ENCODE data around the gene KRTAP22-2.

The KRTAP22-2 gene

DNA sequence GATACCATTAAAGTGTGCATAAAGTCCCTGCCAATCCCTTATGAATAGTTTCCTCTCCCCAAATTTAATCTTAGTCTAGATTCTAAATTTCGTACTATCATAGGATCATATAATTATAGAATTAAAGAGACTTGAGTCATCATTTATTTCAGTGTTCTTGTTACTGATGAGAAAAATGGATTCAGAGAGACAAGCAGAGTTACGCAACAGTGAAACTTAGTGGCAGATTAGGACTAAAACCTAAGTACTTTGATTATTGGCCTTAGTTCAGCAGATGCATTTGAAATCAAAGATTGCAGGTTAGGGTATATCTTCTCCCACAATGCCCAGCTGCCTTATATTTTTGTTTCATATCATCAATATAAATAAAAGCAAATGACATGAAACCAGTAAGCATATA, 28.2 kb downstream of the KRTAP22-2 start:
- no peak for DNase-seq

DNA sequence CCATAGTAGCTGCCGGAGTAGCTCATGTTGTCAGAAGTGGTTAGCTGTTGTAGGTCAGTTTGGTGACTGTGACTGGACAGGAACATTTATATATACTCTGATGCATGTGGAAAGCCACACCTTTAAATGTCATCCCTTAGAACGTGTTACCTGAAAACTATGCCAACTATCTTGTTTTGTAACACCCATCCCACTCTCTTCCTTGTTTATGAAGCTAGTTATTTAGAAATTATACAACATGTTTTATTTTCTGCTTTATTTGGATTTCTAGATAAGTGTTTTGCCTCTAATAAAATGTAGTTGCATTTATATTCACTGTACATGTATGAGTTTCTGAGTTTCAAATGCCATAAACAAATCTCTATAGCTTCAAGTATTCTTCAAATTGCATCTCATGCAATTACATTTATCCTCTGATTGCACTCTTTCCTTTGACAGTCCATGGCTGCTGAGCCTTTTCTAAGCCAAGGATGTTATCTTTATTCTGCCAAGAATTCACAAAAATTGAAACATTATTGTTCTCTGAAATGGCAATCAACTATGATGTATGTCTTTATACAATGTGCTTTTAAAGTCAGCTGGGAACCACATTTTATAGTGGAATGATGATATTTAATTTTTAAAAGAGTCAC, 28.8 kb downstream of the KRTAP22-2 start, which contains the start of gene KRTAP19-7:
KRTAP19-7 (minus strand) TSS at position 51 of the 632 bp plus-strand sequence; CDS start at position 26, 25 bp downstream.
- DNase-seq, result no peak

- no peak for DNase-seq
Measured at GRCh38 chr21:30555095-30555494, 35.1 kb downstream of the KRTAP22-2 start.

DNA sequence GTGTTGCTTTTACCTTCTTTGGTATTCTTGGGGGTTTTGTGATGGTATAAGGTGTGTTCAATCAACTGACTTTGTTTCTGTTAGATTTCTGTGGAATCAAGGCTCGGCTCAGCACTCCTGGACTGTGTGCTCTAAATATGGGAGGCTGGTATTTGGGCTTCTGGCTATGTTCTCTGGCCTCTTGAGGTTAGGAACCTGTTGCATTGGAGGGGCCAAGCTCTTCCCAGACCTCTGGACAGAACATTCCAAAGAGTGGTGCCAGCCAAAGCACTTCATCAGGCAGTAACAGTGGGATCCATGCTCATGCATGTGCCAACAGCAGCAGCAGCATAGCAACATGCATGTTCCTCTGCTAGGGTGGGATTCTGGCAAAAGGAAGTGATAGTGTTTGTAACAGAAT, 37.4 kb downstream of the KRTAP22-2 start:
- no peak for DNase-seq

DNA sequence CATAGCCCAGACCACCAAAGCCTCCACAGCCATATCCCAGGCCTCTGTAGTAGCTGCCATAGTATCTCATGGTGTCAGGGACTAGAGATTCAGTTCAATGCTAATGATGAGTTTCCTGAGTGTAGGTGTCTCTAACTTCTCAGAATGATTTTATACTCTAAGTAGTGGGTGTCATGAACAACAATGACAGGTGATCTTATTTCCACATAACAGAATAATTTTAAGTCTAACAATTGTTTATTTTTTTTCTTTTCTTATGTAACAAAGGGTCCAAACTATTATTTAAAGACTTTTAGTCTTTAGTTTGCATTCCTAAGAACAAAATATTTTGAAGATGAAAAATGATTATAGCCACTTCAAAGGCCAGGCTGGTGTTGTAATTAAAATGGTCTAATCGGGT, 48.4 kb downstream of the KRTAP22-2 start, which contains the start of gene KRTAP19-6:
KRTAP19-6 (minus strand) TSS at position 101 of the 400 bp plus-strand sequence; CDS start at position 70, 31 bp downstream.
- DNase-seq, result no peak

Measured in activated CD4-positive, alpha-beta T cell treated with anti-CD3 and anti-CD28 coated beads for 48 hours (primary cell).